Testis (tissue), 3 donors: ENCODE results near the gene CPB1. TPM values are rescaled to one million over a fixed set of nuclear protein-coding genes. Genes with fewer than 3 reads are reported as not detected.

Experiments used
- DNase-seq: peaks from one replicate; pipeline ENCODE4 v3.0.0-alpha.2; 2019
- H3K27ac ChIP-seq, 2 donors: fragments of 200-600 bp; sonication (generic); one replicate each; pipeline ENCODE4 v1.5.1; 2019
- H3K27me3 ChIP-seq: fragments of 200-600 bp; sonication (generic); one replicate; pipeline ENCODE4 v1.5.1; 2019
- H3K36me3 ChIP-seq: fragments of 200-600 bp; sonication (generic); one replicate; pipeline ENCODE4 v1.5.1; 2017; ENCODE audit warnings: low read depth; ENCODE audit errors: missing control alignments
- H3K4me1 ChIP-seq: fragments of 200-600 bp; sonication (generic); one replicate; pipeline ENCODE4 v1.5.1; 2019
- H3K4me3 ChIP-seq, 2 donors: fragments of 200-600 bp; sonication (generic); one replicate each; pipeline ENCODE4 v1.5.1; 2017 to 2019
- H3K9me3 ChIP-seq: fragments of 200-600 bp; sonication (generic); one replicate; pipeline ENCODE4 v1.5.1; 2017
- CTCF ChIP-seq, 3 experiments: fragments of 450-650 bp in 2 of 3; fragments of 200-600 bp in 1 of 3; sonication (generic) in 1 of 3; IDR thresholded peaks; one replicate each; pipeline ENCODE4 v1.5.1; 2016 to 2019; ENCODE audit warnings: antibody characterized with exemption in 3 of 3, mild to moderate bottlenecking in 2 of 3, moderate library complexity in 1 of 3
- POLR2A ChIP-seq: fragments of 450-650 bp; IDR thresholded peaks from one replicate; pipeline ENCODE4 v1.6.1; 2017; ENCODE audit warnings: antibody characterized with exemption, mild to moderate bottlenecking, moderate library complexity
- WGBS, 2 donors: methylation state at CpG; one replicate each; pipeline ENCODE4 v1.1.5; 2018; 5-methylcytosine and 5-hydroxymethylcytosine counted together
- intact Hi-C: fragments of 100-400 bp; cut with DNase I; formaldehyde crosslinking; loops from one replicate; pipeline ENCODE4 v1.15.1; 2023; ENCODE audit warnings: low total_unique reads
- polyA plus RNA-seq: library from polyadenylated mRNA; stranded (reverse); fragments of 350-450 nt; fragmentation: Illumina TruSeq; extraction: RNeasy Lipid Tissue Mini Kit (QIAGEN cat#74804); gene quantifications from one replicate; pipeline ENCODE4 v1.2.3, GENCODE V29; 2014; ENCODE audit warnings: low read depth, low replicate concordance; ENCODE audit not compliant: insufficient read depth
- total RNA-seq, 2 donors: library from RNA; depleted of rRNA; stranded (reverse); fragments of >200 nt; gene quantifications; one replicate each; pipeline ENCODE4 v1.2.3, GENCODE V29; 2016

The CPB1 gene
- total and polyA plus RNA-seq, 3 donors from 2014 or later, result 1.4 to 2.3 (median 1.7) TPM

GRCh38 chr3:148906667-148907066, 79.1 kb downstream of the CPB1 start:
- Histone ChIP-seq H3K36me3 (no peaks in the 10 kb centered on the region), H3K27me3 (no peaks in the 10 kb centered on the region), H3K4me1 (no peaks in the 10 kb centered on the region), H3K9me3 (no peaks in the 10 kb centered on the region), H3K27ac (no peak overlapping the region), H3K4me3 (no peak overlapping the region)
- TF ChIP-seq CTCF (IDR thresholded peaks at IDR 0.05) (no peak), POLR2A (no peak)
- no peak for DNase-seq
- WGBS, 2 donors, result 50 to 56% methylated on average over 2 of the region's 2 CpGs
- intact Hi-C loops, result no loop called here

Other genes with a start within 250 kb of the CPB1 start
- 1 to 10 TPM; 4.4 to 7.6 TPM for gene AGTR1, start 129.9 kb upstream of the CPB1 start, total RNA-seq
- gene AGTR1, start 129.9 kb upstream of the CPB1 start, polyA plus RNA-seq, result 4.8 TPM
- 1 to 10 TPM in 1 of 2 donors, under 1 TPM in 1; 0.71 to 6.4 TPM for gene CPA3, start 37.5 kb downstream of the CPB1 start, total RNA-seq
- gene CPA3, start 37.5 kb downstream of the CPB1 start, polyA plus RNA-seq, result 4.6 TPM
- gene GYG1, start 163.7 kb downstream of the CPB1 start, total RNA-seq, result 100 to 1,000 TPM; 128 to 138 TPM
- 303 TPM for gene GYG1, start 163.7 kb downstream of the CPB1 start, polyA plus RNA-seq